Esophagus muscularis mucosa (tissue), 4 donors: ENCODE results near the gene FGD5.

Source experiments
- CTCF ChIP-seq, 3 experiments: fragments of 200-600 bp in 2 of 3; fragments of 450-650 bp in 1 of 3; sonication (generic) in 2 of 3; IDR thresholded peaks; one replicate each; pipeline ENCODE4 v1.5.1; 2017 to 2019; ENCODE audit warnings: antibody characterized with exemption in 3 of 3, mild to moderate bottlenecking in 2 of 3, moderate library complexity in 1 of 3
- EP300 ChIP-seq: sonication (generic); formaldehyde crosslinking; IDR thresholded peaks from one replicate; pipeline ENCODE4 v1.6.1; 2017; ENCODE audit warnings: antibody characterized with exemption
- POLR2A ChIP-seq: fragments of 450-650 bp; IDR thresholded peaks from one replicate; pipeline ENCODE4 v1.6.1; 2017; ENCODE audit warnings: antibody characterized with exemption, moderate library complexity, mild to moderate bottlenecking, low read depth
- POLR2AphosphoS5 ChIP-seq, 2 donors: sonication (generic); formaldehyde crosslinking; IDR thresholded peaks; one replicate each; pipeline ENCODE4 v1.6.1; 2017; ENCODE audit warnings: antibody characterized with exemption in 2 of 2

- TF ChIP-seq CTCF (IDR thresholded peaks at IDR 0.05): no peak
- no peak for TF ChIP-seq POLR2A
- no peak for TF ChIP-seq POLR2AphosphoS5 (IDR thresholded peaks at IDR 0.05)
- no peak for TF ChIP-seq EP300
Observed at GRCh38 chr3:14770591-14770990, 48.2 kb upstream of the FGD5 start.
